Keratinocyte (primary cell): ENCODE measurements around the gene RFTN1. TPM values are rescaled to one million over a fixed set of nuclear protein-coding genes. Genes with fewer than 3 reads are reported as not detected.

Experiments
- DNase-seq: peaks from one replicate; pipeline ENCODE4 v3.0.0-alpha.2; 2011; ENCODE audit warnings: low read depth, missing footprints, low spot score
- FAIRE-seq: peaks from 2 replicates; lab custom pipeline; 2011; peaks lifted over from hg19 to GRCh38; lab: Jason Lieb, UNC
- H2AFZ ChIP-seq: 2 replicates; pipeline ENCODE4 v1.6.0; 2012; ENCODE audit warnings: low read length, control low read depth, inconsistent platforms; ENCODE audit not compliant: control insufficient read depth
- H3K27ac ChIP-seq: 2 replicates; pipeline ENCODE4 v1.5.1; 2011; ENCODE audit warnings: low read length; ENCODE audit not compliant: control insufficient read depth, insufficient read depth
- H3K27me3 ChIP-seq: 3 replicates; pipeline ENCODE4 v1.6.0; 2011; ENCODE audit warnings: low read length; ENCODE audit not compliant: control insufficient read depth, insufficient read depth; ENCODE audit errors: extremely low read depth
- H3K36me3 ChIP-seq, 2 experiments: 2 replicates in 1 of 2; 3 replicates in 1 of 2; pipeline ENCODE4 v1.5.1; 2011; ENCODE audit warnings: low read length in 2 of 2, mild to moderate bottlenecking in 1 of 2; ENCODE audit not compliant: control insufficient read depth in 2 of 2, insufficient read depth in 2 of 2; ENCODE audit errors: extremely low read depth in 1 of 2
- H3K4me1 ChIP-seq: 3 replicates; pipeline ENCODE4 v1.5.1; 2011; ENCODE audit warnings: low read length; ENCODE audit not compliant: control insufficient read depth, insufficient read depth; ENCODE audit errors: extremely low read depth
- H3K4me2 ChIP-seq: 3 replicates; pipeline ENCODE4 v1.6.0; 2011; ENCODE audit warnings: low read depth, low read length; ENCODE audit not compliant: control insufficient read depth, insufficient read depth; ENCODE audit errors: extremely low read depth
- H3K4me3 ChIP-seq, 3 experiments: fragments of 200-600 bp in 1 of 3; sonication (generic) in 1 of 3; 2 replicates in 2 of 3; 3 replicates in 1 of 3; pipeline ENCODE4 v1.5.1; 2011 to 2016; ENCODE audit warnings: low read length in 3 of 3, mild to moderate bottlenecking in 3 of 3, control low read depth in 2 of 3, inconsistent platforms in 1 of 3, low read depth in 1 of 3, mixed read lengths in 1 of 3, mixed run types in 1 of 3, moderate library complexity in 1 of 3; ENCODE audit not compliant: control insufficient read depth in 2 of 3, insufficient read depth in 2 of 3; ENCODE audit errors: extremely low read depth in 1 of 3
- H3K79me2 ChIP-seq: 2 replicates; pipeline ENCODE4 v1.6.0; 2012; ENCODE audit warnings: low read length; ENCODE audit not compliant: control insufficient read depth, insufficient read depth
- H3K9ac ChIP-seq: 3 replicates; pipeline ENCODE4 v1.6.0; 2011; ENCODE audit warnings: low read length; ENCODE audit not compliant: control insufficient read depth, insufficient read depth; ENCODE audit errors: extremely low read depth
- H3K9me1 ChIP-seq: 3 replicates; pipeline ENCODE4 v1.6.0; 2011; ENCODE audit warnings: low read length; ENCODE audit not compliant: control insufficient read depth, insufficient read depth; ENCODE audit errors: extremely low read depth
- H3K9me3 ChIP-seq: 2 replicates; pipeline ENCODE4 v1.5.1; 2012; ENCODE audit warnings: low read depth, low read length; ENCODE audit not compliant: control insufficient read depth
- H4K20me1 ChIP-seq: 3 replicates; pipeline ENCODE4 v1.6.0; 2011; ENCODE audit warnings: low read length; ENCODE audit not compliant: control insufficient read depth, insufficient read depth; ENCODE audit errors: extremely low read depth
- CTCF ChIP-seq, 3 experiments: IDR thresholded peaks in 1 of 3; conservative IDR thresholded peaks in 1 of 3; optimal IDR thresholded peaks in 1 of 3; 2 replicates in 2 of 3; 3 replicates in 1 of 3; pipeline versions ENCODE3 to v1.5.1; 2011; ENCODE audit warnings: low read length in 3 of 3, mild to moderate bottlenecking in 3 of 3, moderate library complexity in 2 of 3, control low read depth in 1 of 3, inconsistent platforms in 1 of 3; ENCODE audit not compliant: insufficient read depth in 2 of 3; ENCODE audit errors: extremely low read depth in 1 of 3
- EZH2 ChIP-seq: IDR thresholded peaks from one replicate; pipeline ENCODE4 v1.6.1; 2012; ENCODE audit warnings: inconsistent platforms, mild to moderate bottlenecking, low read length, moderate library complexity
- dilution Hi-C: fragments of 300-500 bp; cut with MboI; formaldehyde crosslinking; loops from one replicate; pipeline ENCODE4 v1.7.0; 2020; ENCODE audit warnings: low sequenced_read_pairs; ENCODE audit not compliant: extremely low pct_ligation_motif_present
- polyA plus RNA-seq, 5 experiments: library from polyadenylated mRNA; depleted of rRNA in 3 of 5; stranded (reverse) in 3 of 5; stranded (forward) in 1 of 5; unstranded in 1 of 5; fragments of >200 nt; gene quantifications; 1 replicate in 1 of 5; 2 replicates in 3 of 5; 3 replicates in 1 of 5; pipeline versions ENCODE4 v1.2.1 to v1.2.3, GENCODE V29; 2011 to 2012; ENCODE audit warnings: missing spikeins in 2 of 5, low read depth in 1 of 5, low replicate concordance in 1 of 5

Gene RFTN1
- polyA plus RNA-seq, 1 donor (not counting 4 experiments of a cell fraction or from before 2014, with no cell fraction given) = 18.0 TPM

- Histone ChIP-seq H3K4me1 (peaks cover 29% of the 10 kb centered on the region), H3K36me3 (peaks cover 5 to 7% of the 10 kb centered on the region in 2 experiments), H3K4me2 (peak overlapping the region; percentile 32), H3K9me3 (no peaks in the 10 kb centered on the region), H3K79me2 (no peaks in the 10 kb centered on the region), H4K20me1 (no peaks in the 10 kb centered on the region), H3K27me3 (no peaks in the 10 kb centered on the region), H3K4me3 (peak overlapping the region in 1 of 3 experiments; percentile 10), H3K9me1 (no peaks in the 10 kb centered on the region), H3K9ac (peak overlapping the region; percentile 22), H2AFZ (peak overlapping the region; percentile 3), H3K27ac (no peak overlapping the region)
- TF ChIP-seq CTCF (optimal IDR thresholded peaks at IDR 0.05 in 1 of 3, IDR thresholded peaks at IDR 0.05 in 1 of 3, conservative IDR thresholded peaks at IDR 0.05 in 1 of 3; ENCODE audit: extremely low read depth in 1 of 3, insufficient read depth in 2 of 3, low read length in 3 of 3) (no peak), EZH2 (no peak)
- DNase-seq (no peak), FAIRE-seq (no peak)
- dilution Hi-C loops = no loop called here
These were observed 138.6 kb downstream of the RFTN1 start for GRCh38 chr3:16374935-16375245.

GRCh38 chr3:16374047-16374934, 139.2 kb downstream of the RFTN1 start:
- peak overlapping the region; percentile 22 for H3K9ac ChIP-seq
- H3K4me2 ChIP-seq = peak overlapping the region; percentile 32
- no peaks in the 10 kb centered on the region for H3K27me3 ChIP-seq
- H3K79me2 ChIP-seq = no peaks in the 10 kb centered on the region
- no peaks in the 10 kb centered on the region for H3K9me3 ChIP-seq
- no peak for FAIRE-seq
- dilution Hi-C loops = no loop called here
- peaks cover 5 to 7% of the 10 kb centered on the region in 2 experiments for H3K36me3 ChIP-seq
- H2AFZ ChIP-seq = peak overlapping the region; percentile 3
- no peaks in the 10 kb centered on the region for H3K9me1 ChIP-seq
- TF ChIP-seq CTCF (optimal IDR thresholded peaks at IDR 0.05 in 1 of 3, IDR thresholded peaks at IDR 0.05 in 1 of 3, conservative IDR thresholded peaks at IDR 0.05 in 1 of 3; ENCODE audit: extremely low read depth in 1 of 3, insufficient read depth in 2 of 3, low read length in 3 of 3) = no peak
- no peak for TF ChIP-seq EZH2
- no peak overlapping the region for H3K4me3 ChIP-seq
- no peak overlapping the region for H3K27ac ChIP-seq
- no peaks in the 10 kb centered on the region for H4K20me1 ChIP-seq
- H3K4me1 ChIP-seq = peaks cover 34% of the 10 kb centered on the region
- no peak for DNase-seq
